Activated T-helper 17 cell treated with anti-CD3 and anti-CD28 coated beads, Interleukin-2, amount 50 U/mL, for 72 hours (primary cell): Measurements from ENCODE around the gene MPP2. TPM values are rescaled to one million over a fixed set of nuclear protein-coding genes. Genes with fewer than 3 reads are reported as not detected.
"Not testable (repeated sequence)": the region's sequence is repeated elsewhere in the genome, so short reads cannot be mapped to it uniquely, and the experiment has no call there.

Experiments
- ATAC-seq: fragments of 150-1000 bp; cut with Tn5 transposase; replicated peaks from 2 replicates; pipeline ENCODE4 v1.10.0; 2021; ENCODE audit warnings: mild to moderate bottlenecking, moderate library complexity
- H3K27ac Mint-ChIP-seq: one replicate; pipeline ENCODE4 v1.8.0; 2022; ENCODE audit warnings: mixed read lengths
- H3K27me3 Mint-ChIP-seq: one replicate; pipeline ENCODE4 v1.8.0; 2022; ENCODE audit warnings: mixed read lengths
- H3K36me3 Mint-ChIP-seq: one replicate; pipeline ENCODE4 v1.8.0; 2022; ENCODE audit warnings: low read depth, mild to moderate bottlenecking, mixed read lengths
- H3K4me1 Mint-ChIP-seq: one replicate; pipeline ENCODE4 v1.8.0; 2022; ENCODE audit warnings: mixed read lengths
- H3K4me3 Mint-ChIP-seq: one replicate; pipeline ENCODE4 v1.8.0; 2022; ENCODE audit warnings: mild to moderate bottlenecking, mixed read lengths
- H3K9me3 Mint-ChIP-seq: one replicate; pipeline ENCODE4 v1.8.0; 2022; ENCODE audit warnings: mixed read lengths
- total RNA-seq, 2 donors: library from RNA; stranded (reverse); gene quantifications; one replicate each; pipeline ENCODE4 v1.2.3, GENCODE V29; 2022

The MPP2 gene
- 1 to 10 TPM; 1.3 to 3.3 TPM for total RNA-seq

GRCh38 chr17:43907425-43907981 is at the start of gene MPP2:
TSS of gene MPP2 (minus strand) at chr17:43907536. CDS start at chr17:43904460, 3,076 bp downstream.
- Mint-ChIP-seq H3K27ac (no peak within 1 kb of the TSS), H3K9me3 (no peaks in the 10 kb centered on the region), H3K4me3 (peak within 1 kb of the TSS; percentile 73), H3K36me3 (no peaks in the 10 kb centered on the region), H3K27me3 (peaks cover 9% of the 10 kb centered on the region), H3K4me1 (peaks cover 5% of the 10 kb centered on the region)
- peak; percentile 55 for ATAC-seq

- H3K27me3 Mint-ChIP-seq = peaks cover 31% of the 10 kb centered on the region
- no peaks in the 10 kb centered on the region for H3K4me1 Mint-ChIP-seq
- no peak overlapping the region for H3K4me3 Mint-ChIP-seq
- no peaks in the 10 kb centered on the region for H3K36me3 Mint-ChIP-seq
- no peak overlapping the region for H3K27ac Mint-ChIP-seq
- no peak for ATAC-seq
- no peaks in the 10 kb centered on the region for H3K9me3 Mint-ChIP-seq
These were observed 48.9 kb upstream of the MPP2 start for GRCh38 chr17:43956222-43956621.

- Mint-ChIP-seq H3K4me3 (no peak within 1 kb of the TSS), H3K36me3 (no peaks in the 10 kb centered on the region), H3K4me1 (no peaks in the 10 kb centered on the region), H3K27ac (no peak within 1 kb of the TSS), H3K27me3 (peaks cover 36% of the 10 kb centered on the region), H3K9me3 (no peaks in the 10 kb centered on the region)
- ATAC-seq = no peak
These were observed 46.4 kb upstream of the MPP2 start, which contains the start of gene PYY for GRCh38 chr17:43953746-43954145. TSS of gene PYY (minus strand) at chr17:43953940. CDS start at chr17:43953483, 457 bp downstream.

- Mint-ChIP-seq H3K27me3 (peaks cover 36% of the 10 kb centered on the region), H3K4me1 (no peaks in the 10 kb centered on the region), H3K36me3 (no peaks in the 10 kb centered on the region), H3K4me3 (no peak overlapping the region), H3K27ac (no peak overlapping the region), H3K9me3 (no peaks in the 10 kb centered on the region)
- no peak for ATAC-seq
These were observed 45.7 kb upstream of the MPP2 start for GRCh38 chr17:43952724-43953666.

- H3K9me3 Mint-ChIP-seq = no peaks in the 10 kb centered on the region
- H3K27ac Mint-ChIP-seq = no peak overlapping the region
- no peaks in the 10 kb centered on the region for H3K4me1 Mint-ChIP-seq
- peaks cover 36% of the 10 kb centered on the region for H3K27me3 Mint-ChIP-seq
- no peaks in the 10 kb centered on the region for H3K36me3 Mint-ChIP-seq
- H3K4me3 Mint-ChIP-seq = no peak overlapping the region
- no peak for ATAC-seq
These were observed 45.0 kb upstream of the MPP2 start for GRCh38 chr17:43952351-43952723.

GRCh38 chr17:43951750-43952149 is 44.4 kb upstream of the MPP2 start:
- no peaks in the 10 kb centered on the region for H3K36me3 Mint-ChIP-seq
- H3K27ac Mint-ChIP-seq = no peak overlapping the region
- H3K27me3 Mint-ChIP-seq = peaks cover 36% of the 10 kb centered on the region
- H3K9me3 Mint-ChIP-seq = no peaks in the 10 kb centered on the region
- no peak for ATAC-seq
- no peak overlapping the region for H3K4me3 Mint-ChIP-seq
- no peaks in the 10 kb centered on the region for H3K4me1 Mint-ChIP-seq

GRCh38 chr17:43950554-43950953 is 43.2 kb upstream of the MPP2 start:
- no peaks in the 10 kb centered on the region for H3K9me3 Mint-ChIP-seq
- no peak for ATAC-seq
- no peaks in the 10 kb centered on the region for H3K4me1 Mint-ChIP-seq
- H3K27me3 Mint-ChIP-seq = peaks cover 35% of the 10 kb centered on the region
- no peak overlapping the region for H3K4me3 Mint-ChIP-seq
- no peaks in the 10 kb centered on the region for H3K36me3 Mint-ChIP-seq
- H3K27ac Mint-ChIP-seq = no peak overlapping the region

- Mint-ChIP-seq H3K27me3 (peaks cover 32% of the 10 kb centered on the region), H3K36me3 (no peaks in the 10 kb centered on the region), H3K4me1 (peaks cover 3% of the 10 kb centered on the region), H3K9me3 (no peaks in the 10 kb centered on the region), H3K4me3 (no peak overlapping the region), H3K27ac (no peak overlapping the region)
- no peak for ATAC-seq
These were observed 42.4 kb upstream of the MPP2 start for GRCh38 chr17:43949781-43950180.

GRCh38 chr17:43946781-43947180 is 39.4 kb upstream of the MPP2 start:
- Mint-ChIP-seq H3K27me3 (peaks cover 15% of the 10 kb centered on the region), H3K27ac (no peak overlapping the region), H3K9me3 (no peaks in the 10 kb centered on the region), H3K36me3 (no peaks in the 10 kb centered on the region), H3K4me1 (peaks cover 5% of the 10 kb centered on the region), H3K4me3 (no peak overlapping the region)
- ATAC-seq = no peak

- H3K4me1 Mint-ChIP-seq = peaks cover 5% of the 10 kb centered on the region
- no peak for ATAC-seq
- H3K27ac Mint-ChIP-seq = peak overlapping the region; percentile 34
- no peaks in the 10 kb centered on the region for H3K36me3 Mint-ChIP-seq
- no peaks in the 10 kb centered on the region for H3K9me3 Mint-ChIP-seq
- peaks cover 5% of the 10 kb centered on the region for H3K27me3 Mint-ChIP-seq
- H3K4me3 Mint-ChIP-seq = peak overlapping the region; percentile 0
These were observed 37.9 kb upstream of the MPP2 start for GRCh38 chr17:43945074-43945829.

GRCh38 chr17:43942051-43942685 is 34.8 kb upstream of the MPP2 start, which contains the start of gene PPY:
TSS of gene PPY (minus strand) at chr17:43942476. CDS start at chr17:43941654, 822 bp downstream.
- Mint-ChIP-seq H3K36me3 (no peaks in the 10 kb centered on the region), H3K9me3 (no peaks in the 10 kb centered on the region), H3K27me3 (peaks cover 5% of the 10 kb centered on the region), H3K4me3 (no peak within 1 kb of the TSS), H3K27ac (no peak within 1 kb of the TSS), H3K4me1 (peaks cover 5% of the 10 kb centered on the region)
- ATAC-seq = no peak

- ATAC-seq = no peak
- Mint-ChIP-seq H3K27me3 (no peaks in the 10 kb centered on the region), H3K36me3 (no peaks in the 10 kb centered on the region), H3K4me3 (no peak overlapping the region), H3K4me1 (peaks cover 5% of the 10 kb centered on the region), H3K27ac (no peak overlapping the region), H3K9me3 (no peaks in the 10 kb centered on the region)
These were observed 33.3 kb upstream of the MPP2 start for GRCh38 chr17:43940630-43941029.

- no peaks in the 10 kb centered on the region for H3K9me3 Mint-ChIP-seq
- H3K4me3 Mint-ChIP-seq = no peak overlapping the region
- ATAC-seq = no peak
- H3K27ac Mint-ChIP-seq = no peak overlapping the region
- H3K36me3 Mint-ChIP-seq = no peaks in the 10 kb centered on the region
- H3K27me3 Mint-ChIP-seq = no peaks in the 10 kb centered on the region
- H3K4me1 Mint-ChIP-seq = peaks cover 3% of the 10 kb centered on the region
These were observed 32.5 kb upstream of the MPP2 start for GRCh38 chr17:43939886-43940285.

GRCh38 chr17:43939452-43939851 is 32.1 kb upstream of the MPP2 start:
- H3K27ac Mint-ChIP-seq, H3K9me3 Mint-ChIP-seq, H3K4me1 Mint-ChIP-seq, ATAC-seq, H3K27me3 Mint-ChIP-seq, H3K36me3 Mint-ChIP-seq: not testable (repeated sequence)
- peak overlapping the region; percentile 53 for H3K4me3 Mint-ChIP-seq
